G401 (cell line): ENCODE data around the gene MCTP1. TPM values are rescaled to one million over a fixed set of nuclear protein-coding genes. Genes with fewer than 3 reads are reported as not detected.

ENCODE experiments used
- DNase-seq: peaks from one replicate; pipeline ENCODE4 v3.0.0-alpha.2; 2015; ENCODE audit warnings: low spot score
- in situ Hi-C: cut with HindIII; loops from 2 replicates; pipeline ENCODE4 v1.10.0; 2016; ENCODE audit warnings: low sequenced_read_pairs, mixed read lengths
- total RNA-seq: library from RNA; depleted of rRNA; stranded (reverse); fragments of >200 nt; shearing (Covaris generic); gene quantifications from 2 replicates; pipeline ENCODE4 v1.2.3, GENCODE V29; 2014

MCTP1 gene
- total RNA-seq, 1 experiment from 2014 or later: not detected

- DNase-seq: no peak
- in situ Hi-C loops: no loop called here
Observed at GRCh38 chr5:94771742-94772141, 513.2 kb downstream of the MCTP1 start.

- no peak for DNase-seq
- in situ Hi-C loops: no loop called here
Observed at GRCh38 chr5:94769996-94770395, 514.9 kb downstream of the MCTP1 start.

GRCh38 chr5:94761786-94762185, 523.1 kb downstream of the MCTP1 start:
- in situ Hi-C loops: no loop called here
- peak; percentile 74 for DNase-seq

- in situ Hi-C loops: no loop called here
Observed at GRCh38 chr5:94761055-94761454, 523.8 kb downstream of the MCTP1 start.

GRCh38 chr5:94759961-94760360, 524.9 kb downstream of the MCTP1 start:
- in situ Hi-C loops: no loop called here

More at GRCh38 chr5:94761055-94761454, 523.8 kb downstream of the MCTP1 start:
- DNase-seq: no peak

GRCh38 chr5:94759022-94759421, 525.9 kb downstream of the MCTP1 start:
- no peak for DNase-seq
- in situ Hi-C loops: no loop called here

More at GRCh38 chr5:94759961-94760360, 524.9 kb downstream of the MCTP1 start:
- no peak for DNase-seq

GRCh38 chr5:94754824-94755223, 530.1 kb downstream of the MCTP1 start:
- DNase-seq: peak; percentile 48
- in situ Hi-C loops: no loop called here

GRCh38 chr5:94751460-94751859, 533.4 kb downstream of the MCTP1 start:
- in situ Hi-C loops: no loop called here
- no peak for DNase-seq

- in situ Hi-C loops: no loop called here
- peak; percentile 82 for DNase-seq
Observed at GRCh38 chr5:94750681-94751080, 534.2 kb downstream of the MCTP1 start.

GRCh38 chr5:94749042-94749441, 535.9 kb downstream of the MCTP1 start:
- in situ Hi-C loops: no loop called here
- no peak for DNase-seq

- in situ Hi-C loops: no loop called here
Observed at GRCh38 chr5:94748212-94748611, 536.7 kb downstream of the MCTP1 start.

GRCh38 chr5:94747371-94747770, 537.5 kb downstream of the MCTP1 start:
- in situ Hi-C loops: no loop called here

More at GRCh38 chr5:94748212-94748611, 536.7 kb downstream of the MCTP1 start:
- DNase-seq: no peak

GRCh38 chr5:94746731-94747124, 538.2 kb downstream of the MCTP1 start:
- no peak for DNase-seq
- in situ Hi-C loops: no loop called here

More at GRCh38 chr5:94747371-94747770, 537.5 kb downstream of the MCTP1 start:
- no peak for DNase-seq

- DNase-seq: no peak
- in situ Hi-C loops: no loop called here
Observed at GRCh38 chr5:94745786-94746730, 538.8 kb downstream of the MCTP1 start.

GRCh38 chr5:94744906-94745305, 540.0 kb downstream of the MCTP1 start:
- in situ Hi-C loops: no loop called here
- DNase-seq: no peak

GRCh38 chr5:94742852-94743251, 542.0 kb downstream of the MCTP1 start:
- in situ Hi-C loops: no loop called here
- DNase-seq: no peak

- DNase-seq: no peak
- in situ Hi-C loops: no loop called here
Observed at GRCh38 chr5:94740286-94740685, 544.6 kb downstream of the MCTP1 start.

- DNase-seq: no peak
- in situ Hi-C loops: no loop called here
Observed at GRCh38 chr5:94736498-94736897, 548.4 kb downstream of the MCTP1 start.

GRCh38 chr5:94731471-94731870, 553.4 kb downstream of the MCTP1 start:
- peak; percentile 64 for DNase-seq
- in situ Hi-C loops: no loop called here

- in situ Hi-C loops: no loop called here
- DNase-seq: no peak
Observed at GRCh38 chr5:94725142-94725541, 559.8 kb downstream of the MCTP1 start.

- DNase-seq: no peak
- in situ Hi-C loops: no loop called here
Observed at GRCh38 chr5:94715768-94716167, 569.1 kb downstream of the MCTP1 start.
